Spinal cord (tissue), 10 donors: ENCODE measurements around the gene GPR82. TPM values are rescaled to one million over a fixed set of nuclear protein-coding genes. Genes with fewer than 3 reads are reported as not detected.
"Not testable (repeated sequence)": the region's sequence is repeated elsewhere in the genome, so short reads cannot be mapped to it uniquely, and the experiment has no call there.

ENCODE experiments used
- DNase-seq, 6 donors: peaks; one replicate each; pipeline versions ENCODE4 v3.0.0 to v3.0.0-alpha.2; 2013 to 2015; ENCODE audit warnings: low spot score in 6 of 6, low read depth in 4 of 6
- H3K27ac ChIP-seq: one replicate; pipeline ENCODE4 v1.5.1; 2013; ENCODE audit warnings: low read depth, low read length, control low read depth
- H3K27me3 ChIP-seq: one replicate; pipeline ENCODE4 v1.6.1; 2013; ENCODE audit warnings: low read length; ENCODE audit not compliant: control insufficient read depth, insufficient read depth
- H3K36me3 ChIP-seq: one replicate; pipeline ENCODE4 v1.6.1; 2013; ENCODE audit warnings: low read length; ENCODE audit not compliant: control insufficient read depth, insufficient read depth
- H3K4me1 ChIP-seq: one replicate; pipeline ENCODE4 v1.6.1; 2013; ENCODE audit warnings: low read length; ENCODE audit not compliant: control insufficient read depth, insufficient read depth
- H3K4me3 ChIP-seq: one replicate; pipeline ENCODE4 v1.5.1; 2013; ENCODE audit warnings: low read depth, low read length, control low read depth
- H3K9me3 ChIP-seq: one replicate; pipeline ENCODE4 v1.6.1; 2013; ENCODE audit warnings: low read length; ENCODE audit not compliant: control insufficient read depth, insufficient read depth
- WGBS: methylation state at CpG from one replicate; pipeline ENCODE4 v1.1.5; 2013; ENCODE audit warnings: missing lambda C conversion rate; ENCODE audit not compliant: insufficient coverage; 5-methylcytosine and 5-hydroxymethylcytosine counted together
- polyA plus RNA-seq, 2 donors: library from polyadenylated mRNA; unstranded; fragments of 120-200 nt; gene quantifications; one replicate each; pipeline ENCODE4 v1.2.1, GENCODE V29; 2013; ENCODE audit not compliant: insufficient read length in 2 of 2
- total RNA-seq, 2 donors: library from RNA; depleted of rRNA in 1 of 2; stranded (reverse); fragments of 120-200 nt in 1 of 2; fragments of >200 nt in 1 of 2; gene quantifications; one replicate each; pipeline versions ENCODE4 v1.2.3 to v1.2.4, GENCODE V29; 2013 to 2014
- donor health status: healthy.

The GPR82 gene
- total and polyA plus RNA-seq, 4 donors: 0.10 to 0.17 (median 0.12) TPM

GRCh38 chrX:41716767-41717473, 7.1 kb upstream of the GPR82 start:
- WGBS: 78% methylated on average over 12 of the region's 12 CpGs
- Histone ChIP-seq H3K27me3 (peaks cover 2% of the 10 kb centered on the region), H3K9me3 (no peaks in the 10 kb centered on the region), H3K36me3 (no peaks in the 10 kb centered on the region), H3K4me1 (no peaks in the 10 kb centered on the region), H3K27ac (no peak overlapping the region), H3K4me3 (no peak overlapping the region)
- DNase-seq: no peak

GRCh38 chrX:41718481-41719235, 5.3 kb upstream of the GPR82 start:
- no peak overlapping the region for H3K27ac ChIP-seq
- H3K27me3 ChIP-seq: peaks cover 5% of the 10 kb centered on the region
- H3K9me3 ChIP-seq: no peaks in the 10 kb centered on the region
- no peak overlapping the region for H3K4me3 ChIP-seq
- 38% methylated on average over 4 of the region's 4 CpGs for WGBS
- H3K4me1 ChIP-seq: no peaks in the 10 kb centered on the region
- no peaks in the 10 kb centered on the region for H3K36me3 ChIP-seq
- DNase-seq: peak in 1 of 6 donors; percentile 26

GRCh38 chrX:41719610-41720009, 4.4 kb upstream of the GPR82 start:
- not testable (repeated sequence) for DNase-seq, H3K36me3 ChIP-seq, H3K27me3 ChIP-seq, H3K4me3 ChIP-seq, H3K9me3 ChIP-seq, H3K27ac ChIP-seq, H3K4me1 ChIP-seq
- 75% methylated on average over 2 of the region's 6 CpGs for WGBS

GRCh38 chrX:41720125-41720779, 3.7 kb upstream of the GPR82 start:
- 60% methylated on average over 2 of the region's 3 CpGs for WGBS
- H3K4me1 ChIP-seq: no peaks in the 10 kb centered on the region
- H3K4me3 ChIP-seq: no peak overlapping the region

GRCh38 chrX:41721590-41721989, 2.4 kb upstream of the GPR82 start:
- DNase-seq: no peak
- H3K4me3 ChIP-seq: no peak overlapping the region
- H3K36me3 ChIP-seq: no peaks in the 10 kb centered on the region
- no peaks in the 10 kb centered on the region for H3K4me1 ChIP-seq
- H3K27me3 ChIP-seq: peaks cover 5% of the 10 kb centered on the region
- H3K27ac ChIP-seq: no peak overlapping the region
- no peaks in the 10 kb centered on the region for H3K9me3 ChIP-seq
- 60% methylated on average over 1 of the region's 1 CpG for WGBS

More at GRCh38 chrX:41720125-41720779, 3.7 kb upstream of the GPR82 start:
- no peaks in the 10 kb centered on the region for H3K36me3 ChIP-seq
- no peak overlapping the region for H3K27ac ChIP-seq
- peaks cover 5% of the 10 kb centered on the region for H3K27me3 ChIP-seq
- no peaks in the 10 kb centered on the region for H3K9me3 ChIP-seq
- DNase-seq: no peak

- H3K9me3 ChIP-seq: no peaks in the 10 kb centered on the region
- H3K27me3 ChIP-seq: peaks cover 5% of the 10 kb centered on the region
- H3K4me1 ChIP-seq: no peaks in the 10 kb centered on the region
- no peaks in the 10 kb centered on the region for H3K36me3 ChIP-seq
- no peak overlapping the region for H3K27ac ChIP-seq
- no peak for DNase-seq
- no peak overlapping the region for H3K4me3 ChIP-seq
- WGBS: 77% methylated on average over 2 of the region's 3 CpGs
Observed at GRCh38 chrX:41722214-41722613, 1.8 kb upstream of the GPR82 start.

GRCh38 chrX:41722816-41723618, 964 bp upstream of the GPR82 start:
- no peak overlapping the region for H3K4me3 ChIP-seq
- no peaks in the 10 kb centered on the region for H3K36me3 ChIP-seq
- H3K27me3 ChIP-seq: peaks cover 5% of the 10 kb centered on the region
- no peak overlapping the region for H3K27ac ChIP-seq
- no peaks in the 10 kb centered on the region for H3K4me1 ChIP-seq
- DNase-seq: no peak
- WGBS: no CpG with 5 or more reads among the region's 3 CpGs
- H3K9me3 ChIP-seq: no peaks in the 10 kb centered on the region

GRCh38 chrX:41728125-41728524, 4.1 kb downstream of the GPR82 start:
- Histone ChIP-seq H3K4me3 (no peak overlapping the region), H3K4me1 (no peaks in the 10 kb centered on the region), H3K27ac (no peak overlapping the region), H3K27me3 (peaks cover 3% of the 10 kb centered on the region), H3K36me3 (no peaks in the 10 kb centered on the region), H3K9me3 (no peaks in the 10 kb centered on the region)
- no peak for DNase-seq
- WGBS: 50% methylated on average over 1 of the region's 3 CpGs

GRCh38 chrX:41730081-41730480, 6.1 kb downstream of the GPR82 start:
- Histone ChIP-seq H3K4me1 (no peaks in the 10 kb centered on the region), H3K9me3 (no peaks in the 10 kb centered on the region), H3K36me3 (no peaks in the 10 kb centered on the region), H3K27ac (no peak overlapping the region), H3K27me3 (peaks cover 6% of the 10 kb centered on the region), H3K4me3 (no peak overlapping the region)
- WGBS: no CpG with 5 or more reads among the region's 2 CpGs
- no peak for DNase-seq
